ENCODE data around the gene IBSP.

Gene IBSP

GRCh38 chr4:87799301-87800113 is at the start of gene IBSP:
IBSP (plus strand) TSS chr4:87799554; CDS start chr4:87802362, 2,808 bp downstream.
- TF ChIP-seq CTCF (IDR thresholded peaks at IDR 0.05; ENCODE audit: insufficient read depth, low read length, poor library complexity, severe bottlenecking), result no peak
- no peaks in the 10 kb centered on the region for H3K27me3 ChIP-seq (replicated peaks; ENCODE audit: control insufficient read depth, insufficient read depth, low read length)
- no peak for DNase-seq (ENCODE audit: extremely low read depth, insufficient read length)
- no peak within 1 kb of the TSS for H3K4me3 ChIP-seq (replicated peaks; ENCODE audit: low read depth, low read length)
- no peaks in the 10 kb centered on the region for H3K36me3 ChIP-seq (ENCODE audit: control insufficient read depth, insufficient read depth, low read length)

GRCh38 chr4:87749883-87750282 is 49.5 kb upstream of the IBSP start:
- Histone ChIP-seq H3K4me3 (replicated peaks; ENCODE audit: low read depth, low read length) (no peak overlapping the region), H3K36me3 (ENCODE audit: control insufficient read depth, insufficient read depth, low read length) (no peaks in the 10 kb centered on the region), H3K27me3 (replicated peaks; ENCODE audit: control insufficient read depth, insufficient read depth, low read length) (no peaks in the 10 kb centered on the region)
- TF ChIP-seq CTCF (IDR thresholded peaks at IDR 0.05; ENCODE audit: insufficient read depth, low read length, poor library complexity, severe bottlenecking), result no peak
- no peak for DNase-seq (ENCODE audit: extremely low read depth, insufficient read length)

- Histone ChIP-seq H3K4me3 (replicated peaks; ENCODE audit: low read depth, low read length) (no peak overlapping the region), H3K36me3 (ENCODE audit: control insufficient read depth, insufficient read depth, low read length) (no peaks in the 10 kb centered on the region), H3K27me3 (replicated peaks; ENCODE audit: control insufficient read depth, insufficient read depth, low read length) (no peaks in the 10 kb centered on the region)
- DNase-seq (ENCODE audit: extremely low read depth, insufficient read length), result no peak
- no peak for TF ChIP-seq CTCF (IDR thresholded peaks at IDR 0.05; ENCODE audit: insufficient read depth, low read length, poor library complexity, severe bottlenecking)
These were observed 41.1 kb upstream of the IBSP start for GRCh38 chr4:87758270-87758669.

- no peak for TF ChIP-seq CTCF (IDR thresholded peaks at IDR 0.05; ENCODE audit: insufficient read depth, low read length, poor library complexity, severe bottlenecking)
- no peak overlapping the region for H3K4me3 ChIP-seq (replicated peaks; ENCODE audit: low read depth, low read length)
- no peak for DNase-seq (ENCODE audit: extremely low read depth, insufficient read length)
- no peaks in the 10 kb centered on the region for H3K27me3 ChIP-seq (replicated peaks; ENCODE audit: control insufficient read depth, insufficient read depth, low read length)
- no peaks in the 10 kb centered on the region for H3K36me3 ChIP-seq (ENCODE audit: control insufficient read depth, insufficient read depth, low read length)
These were observed 37.0 kb upstream of the IBSP start for GRCh38 chr4:87762311-87762710.

- Histone ChIP-seq H3K36me3 (ENCODE audit: control insufficient read depth, insufficient read depth, low read length) (no peaks in the 10 kb centered on the region), H3K27me3 (replicated peaks; ENCODE audit: control insufficient read depth, insufficient read depth, low read length) (no peaks in the 10 kb centered on the region), H3K4me3 (replicated peaks; ENCODE audit: low read depth, low read length) (no peak overlapping the region)
- DNase-seq (ENCODE audit: extremely low read depth, insufficient read length), result no peak
- no peak for TF ChIP-seq CTCF (IDR thresholded peaks at IDR 0.05; ENCODE audit: insufficient read depth, low read length, poor library complexity, severe bottlenecking)
These were observed 17.8 kb upstream of the IBSP start for GRCh38 chr4:87781569-87781968.
